Testis (tissue), 2 donors: ENCODE measurements around the gene IL1RAPL2.

ENCODE experiments used
- CTCF ChIP-seq, 3 experiments: fragments of 450-650 bp in 2 of 3; fragments of 200-600 bp in 1 of 3; sonication (generic) in 1 of 3; IDR thresholded peaks; one replicate each; pipeline ENCODE4 v1.5.1; 2016 to 2019; ENCODE audit warnings: antibody characterized with exemption in 3 of 3, mild to moderate bottlenecking in 2 of 3, moderate library complexity in 1 of 3
- POLR2A ChIP-seq: fragments of 450-650 bp; IDR thresholded peaks from one replicate; pipeline ENCODE4 v1.6.1; 2017; ENCODE audit warnings: antibody characterized with exemption, mild to moderate bottlenecking, moderate library complexity

GRCh38 chrX:104564921-104565703 is 887 bp upstream of the IL1RAPL2 start:
- TF ChIP-seq CTCF (IDR thresholded peaks at IDR 0.05) = no peak
- TF ChIP-seq POLR2A = no peak
